GM23338 (cell line): ENCODE measurements around the gene ARL14EP. TPM values are rescaled to one million over a fixed set of nuclear protein-coding genes. Genes with fewer than 3 reads are reported as not detected.

ENCODE experiments used
- ATAC-seq: fragments of 200-7000 bp; cut with Tn5 transposase; 3 replicates; pipeline ENCODE4 v1.9.1; 2020
- DNase-seq: peaks from one replicate; pipeline ENCODE4 v3.0.0-alpha.2; 2015; ENCODE audit warnings: low spot score
- H2AFZ ChIP-seq: fragments of 200-600 bp; sonication (generic); 2 replicates; pipeline ENCODE4 v1.8.0; 2016; ENCODE audit warnings: antibody characterized with exemption, mild to moderate bottlenecking, moderate library complexity
- H3F3A ChIP-seq: fragments of 200-600 bp; sonication (generic); replicated peaks from 2 replicates; pipeline ENCODE4 v1.8.0; 2017; ENCODE audit warnings: antibody characterized with exemption, mixed run types, low read depth
- H3K27ac ChIP-seq: fragments of 200-600 bp; sonication (generic); 2 replicates; pipeline ENCODE4 v1.6.1; 2016; ENCODE audit warnings: low read depth
- H3K27me3 ChIP-seq: fragments of 200-600 bp; sonication (generic); 2 replicates; pipeline ENCODE4 v1.8.0; 2016; ENCODE audit warnings: mild to moderate bottlenecking, mixed run types, moderate library complexity; ENCODE audit not compliant: insufficient read depth
- H3K36me3 ChIP-seq: fragments of 200-600 bp; sonication (generic); 2 replicates; pipeline ENCODE4 v1.8.0; 2016; ENCODE audit warnings: mild to moderate bottlenecking; ENCODE audit not compliant: insufficient read depth
- H3K4me1 ChIP-seq: fragments of 200-600 bp; sonication (generic); 2 replicates; pipeline ENCODE4 v1.8.0; 2016; ENCODE audit warnings: mild to moderate bottlenecking, moderate library complexity; ENCODE audit not compliant: insufficient read depth
- H3K4me2 ChIP-seq: fragments of 200-600 bp; sonication (generic); 2 replicates; pipeline ENCODE4 v1.7.1; 2017; ENCODE audit warnings: mixed run types
- H3K4me3 ChIP-seq: fragments of 200-600 bp; sonication (generic); 2 replicates; pipeline ENCODE4 v1.6.1; 2016; ENCODE audit warnings: mixed run types
- H3K79me2 ChIP-seq: fragments of 200-600 bp; sonication (generic); replicated peaks from 2 replicates; pipeline ENCODE4 v1.8.0; 2017; ENCODE audit warnings: mild to moderate bottlenecking; ENCODE audit not compliant: insufficient read depth
- H3K9me2 ChIP-seq: fragments of 200-600 bp; sonication (generic); 2 replicates; pipeline ENCODE4 v1.8.0; 2017; ENCODE audit not compliant: insufficient read depth
- H4K20me1 ChIP-seq: fragments of 200-600 bp; sonication (generic); replicated peaks from 2 replicates; pipeline ENCODE4 v1.8.0; 2017; ENCODE audit warnings: mild to moderate bottlenecking; ENCODE audit not compliant: insufficient read depth
- H3K27ac Mint-ChIP-seq: 2 replicates; pipeline ENCODE4 v1.8.0; 2020; ENCODE audit warnings: inconsistent platforms, mild to moderate bottlenecking, moderate library complexity, mixed read lengths
- H3K27me3 Mint-ChIP-seq: 3 replicates; pipeline ENCODE4 v1.8.0; 2022; ENCODE audit warnings: low read depth, mild to moderate bottlenecking, moderate library complexity, mixed read lengths, inconsistent platforms; ENCODE audit not compliant: insufficient read depth, poor library complexity
- H3K36me3 Mint-ChIP-seq: 3 replicates; pipeline ENCODE4 v1.8.0; 2021; ENCODE audit warnings: low read depth, mild to moderate bottlenecking, inconsistent platforms, moderate library complexity, mixed read lengths
- H3K4me1 Mint-ChIP-seq: 3 replicates; pipeline ENCODE4 v1.8.0; 2020; ENCODE audit warnings: mild to moderate bottlenecking, inconsistent platforms, mixed read lengths
- H3K4me3 Mint-ChIP-seq: 3 replicates; pipeline ENCODE4 v1.8.0; 2021; ENCODE audit warnings: moderate library complexity, mild to moderate bottlenecking, inconsistent platforms, mixed read lengths
- H3K9me3 Mint-ChIP-seq: 3 replicates; pipeline ENCODE4 v1.8.0; 2020; ENCODE audit warnings: moderate library complexity, mild to moderate bottlenecking, inconsistent platforms, mixed read lengths
- CREB1 ChIP-seq: fragments of 250-450 bp; sonication (Bioruptor Pico); IDR thresholded peaks from 2 replicates; pipeline ENCODE4 v1.5.0; 2020; ENCODE audit warnings: low read depth, mild to moderate bottlenecking, moderate library complexity
- ETS1 ChIP-seq: IDR thresholded peaks from 2 replicates; pipeline ENCODE4 v1.6.1; 2016; ENCODE audit warnings: antibody characterized with exemption
- EZH2 ChIP-seq: fragments of 200-600 bp; sonication (generic); IDR thresholded peaks from one replicate; pipeline ENCODE4 v1.8.0; 2017; ENCODE audit warnings: antibody characterized with exemption, mild to moderate bottlenecking, low read depth; ENCODE audit not compliant: unreplicated experiment
- EZH2phosphoT487 ChIP-seq: fragments of 200-600 bp; sonication (generic); IDR thresholded peaks from one replicate; pipeline ENCODE4 v1.8.1; 2018; ENCODE audit warnings: antibody characterized with exemption; ENCODE audit not compliant: unreplicated experiment
- JUNB ChIP-seq: IDR thresholded peaks from one replicate; pipeline ENCODE4 v1.6.1; 2016; ENCODE audit warnings: antibody characterized with exemption; ENCODE audit not compliant: unreplicated experiment
- NANOG ChIP-seq: IDR thresholded peaks from 2 replicates; pipeline ENCODE4 v1.6.1; 2016; ENCODE audit warnings: antibody characterized with exemption, borderline replicate concordance
- POLR2AphosphoS5 ChIP-seq: IDR thresholded peaks from 2 replicates; pipeline ENCODE4 v1.6.1; 2016; ENCODE audit warnings: antibody characterized with exemption, low read depth
- REST ChIP-seq: IDR thresholded peaks from one replicate; pipeline ENCODE4 v1.6.1; 2018; ENCODE audit warnings: antibody characterized with exemption; ENCODE audit not compliant: unreplicated experiment
- STAT1 ChIP-seq: IDR thresholded peaks from one replicate; pipeline ENCODE4 v1.6.1; 2016; ENCODE audit warnings: antibody characterized with exemption; ENCODE audit not compliant: unreplicated experiment
- ZNF114 ChIP-seq: fragments of 250-450 bp; sonication (Bioruptor Pico); IDR thresholded peaks from 2 replicates; pipeline ENCODE4 v1.5.0; 2020; ENCODE audit warnings: mild to moderate bottlenecking, moderate library complexity
- ZNF331 ChIP-seq: fragments of 250-450 bp; sonication (Bioruptor Pico); IDR thresholded peaks from 2 replicates; pipeline ENCODE4 v1.5.0; 2020; ENCODE audit warnings: low read depth, mild to moderate bottlenecking, moderate library complexity
- ZNF462 ChIP-seq: fragments of 250-450 bp; sonication (Bioruptor Pico); IDR thresholded peaks from 2 replicates; pipeline ENCODE4 v1.5.0; 2020; ENCODE audit warnings: mild to moderate bottlenecking, moderate library complexity
- polyA plus RNA-seq: library from polyadenylated mRNA; unstranded; fragments of >200 nt; fragmentation: Nextera tagmentation; extraction: Ambion mirVana; gene quantifications from 2 replicates; pipeline ENCODE4 v1.2.1, GENCODE V29; 2016
- total RNA-seq: library from RNA; depleted of rRNA; stranded (reverse); fragments of >200 nt; shearing (Covaris generic); gene quantifications from 2 replicates; pipeline ENCODE4 v1.2.3, GENCODE V29; 2014
- TF ChIP-seq, protein P1 (sequence below), 2 experiments: fragments of 200-600 bp in 1 of 2; sonication (generic) in 1 of 2; conservative IDR thresholded peaks; 2 replicates each; pipeline versions ENCODE4 v1.5.1 to v1.6.1; 2016 to 2017; ENCODE audit warnings: antibody characterized with exemption in 2 of 2, low read depth in 2 of 2, mild to moderate bottlenecking in 2 of 2, moderate library complexity in 1 of 2

ARL14EP gene
- total and polyA plus RNA-seq, 2 experiments from 2014 or later, result 33.4 to 62.0 TPM

- Histone ChIP-seq H3K27me3 (no peaks in the 10 kb centered on the region), H2AFZ (no peak overlapping the region), H3K36me3 (no peaks in the 10 kb centered on the region), H3K4me1 (no peaks in the 10 kb centered on the region), H3K4me2 (no peak overlapping the region), H3K4me3 (no peak overlapping the region), H3K79me2 (no peaks in the 10 kb centered on the region), H3K27ac (no peak overlapping the region), H4K20me1 (no peaks in the 10 kb centered on the region), H3K9me2 (no peaks in the 10 kb centered on the region), H3F3A (no peaks in the 10 kb centered on the region)
- no peak overlapping the region for H3K4me3 Mint-ChIP-seq
- H3K4me1 Mint-ChIP-seq, result no peaks in the 10 kb centered on the region
- H3K36me3 Mint-ChIP-seq, result no peaks in the 10 kb centered on the region
- H3K27ac Mint-ChIP-seq, result no peak overlapping the region
- DNase-seq (no peak), ATAC-seq (no peak)
- H3K9me3 Mint-ChIP-seq, result peaks cover 7% of the 10 kb centered on the region; the same call in 2 of the 3 replicates
- TF ChIP-seq REST (no peak), ZNF462 (CRISPR knock-in tag) (no peak), NANOG (no peak), POLR2AphosphoS5 (no peak), EZH2phosphoT487 (no peak), JUNB (no peak), ZNF331 (CRISPR knock-in tag) (no peak), EZH2 (no peak), ZNF114 (CRISPR knock-in tag) (no peak), STAT1 (no peak), ETS1 (no peak), CREB1 (CRISPR knock-in tag) (no peak)
- TF ChIP-seq, protein P1, sequence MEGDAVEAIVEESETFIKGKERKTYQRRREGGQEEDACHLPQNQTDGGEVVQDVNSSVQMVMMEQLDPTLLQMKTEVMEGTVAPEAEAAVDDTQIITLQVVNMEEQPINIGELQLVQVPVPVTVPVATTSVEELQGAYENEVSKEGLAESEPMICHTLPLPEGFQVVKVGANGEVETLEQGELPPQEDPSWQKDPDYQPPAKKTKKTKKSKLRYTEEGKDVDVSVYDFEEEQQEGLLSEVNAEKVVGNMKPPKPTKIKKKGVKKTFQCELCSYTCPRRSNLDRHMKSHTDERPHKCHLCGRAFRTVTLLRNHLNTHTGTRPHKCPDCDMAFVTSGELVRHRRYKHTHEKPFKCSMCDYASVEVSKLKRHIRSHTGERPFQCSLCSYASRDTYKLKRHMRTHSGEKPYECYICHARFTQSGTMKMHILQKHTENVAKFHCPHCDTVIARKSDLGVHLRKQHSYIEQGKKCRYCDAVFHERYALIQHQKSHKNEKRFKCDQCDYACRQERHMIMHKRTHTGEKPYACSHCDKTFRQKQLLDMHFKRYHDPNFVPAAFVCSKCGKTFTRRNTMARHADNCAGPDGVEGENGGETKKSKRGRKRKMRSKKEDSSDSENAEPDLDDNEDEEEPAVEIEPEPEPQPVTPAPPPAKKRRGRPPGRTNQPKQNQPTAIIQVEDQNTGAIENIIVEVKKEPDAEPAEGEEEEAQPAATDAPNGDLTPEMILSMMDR (conservative IDR thresholded peaks at IDR 0.05; ENCODE audit: low read depth in 2 of 2), result no peak
- H3K27me3 Mint-ChIP-seq, result no peaks in the 10 kb centered on the region
Measured at GRCh38 chr11:30312243-30312642, 10.7 kb upstream of the ARL14EP start.
